ENCODE data around the gene RPEL1.
"Not testable (repeated sequence)": the region's sequence is repeated elsewhere in the genome, so short reads cannot be mapped to it uniquely, and the experiment has no call there.

RPEL1 gene

DNA sequence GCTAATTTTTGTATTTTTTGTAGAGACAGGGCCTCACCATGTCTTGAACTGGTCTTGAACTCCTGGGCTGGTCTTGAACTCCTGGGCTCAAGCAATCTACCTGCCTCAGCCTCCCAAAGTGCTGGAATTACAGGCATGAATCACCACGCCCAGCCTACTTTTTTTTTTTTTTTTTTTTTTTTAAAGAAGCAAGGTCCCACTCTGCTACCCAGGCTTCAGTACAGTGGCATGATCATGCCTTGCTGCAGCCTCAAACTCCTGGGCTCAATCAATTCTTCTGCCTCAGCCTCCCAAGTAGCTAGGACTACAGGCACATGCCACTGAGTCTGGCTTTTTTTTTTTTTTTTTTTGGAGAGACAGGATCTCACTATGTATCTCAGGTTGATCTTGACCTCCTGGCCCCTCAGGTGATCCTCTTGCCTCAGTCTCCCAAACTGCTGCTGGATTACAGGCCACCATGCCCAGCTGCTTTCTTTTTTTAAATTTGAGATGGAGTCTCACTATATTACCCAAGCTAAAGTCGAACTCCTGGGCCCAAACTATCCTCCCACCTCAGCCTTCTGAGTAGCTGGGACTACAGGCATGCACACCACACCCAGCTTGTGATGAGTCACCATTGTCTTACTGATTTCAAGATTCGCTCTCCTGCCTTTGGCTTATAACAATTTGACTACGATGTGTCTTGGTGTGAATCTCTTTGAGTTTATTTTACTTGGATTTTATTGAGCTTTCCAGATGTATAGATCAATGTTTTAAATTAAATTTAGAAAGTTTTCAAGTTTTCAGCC is 9.0 kb downstream of the RPEL1 start:
- in situ Hi-C loops (cut with MboI; ENCODE audit: low sequenced_read_pairs, unreplicated experiment) = no loop called here
- DNase-seq (ENCODE audit: low spot score) = no peak
- TF ChIP-seq, protein P1, sequence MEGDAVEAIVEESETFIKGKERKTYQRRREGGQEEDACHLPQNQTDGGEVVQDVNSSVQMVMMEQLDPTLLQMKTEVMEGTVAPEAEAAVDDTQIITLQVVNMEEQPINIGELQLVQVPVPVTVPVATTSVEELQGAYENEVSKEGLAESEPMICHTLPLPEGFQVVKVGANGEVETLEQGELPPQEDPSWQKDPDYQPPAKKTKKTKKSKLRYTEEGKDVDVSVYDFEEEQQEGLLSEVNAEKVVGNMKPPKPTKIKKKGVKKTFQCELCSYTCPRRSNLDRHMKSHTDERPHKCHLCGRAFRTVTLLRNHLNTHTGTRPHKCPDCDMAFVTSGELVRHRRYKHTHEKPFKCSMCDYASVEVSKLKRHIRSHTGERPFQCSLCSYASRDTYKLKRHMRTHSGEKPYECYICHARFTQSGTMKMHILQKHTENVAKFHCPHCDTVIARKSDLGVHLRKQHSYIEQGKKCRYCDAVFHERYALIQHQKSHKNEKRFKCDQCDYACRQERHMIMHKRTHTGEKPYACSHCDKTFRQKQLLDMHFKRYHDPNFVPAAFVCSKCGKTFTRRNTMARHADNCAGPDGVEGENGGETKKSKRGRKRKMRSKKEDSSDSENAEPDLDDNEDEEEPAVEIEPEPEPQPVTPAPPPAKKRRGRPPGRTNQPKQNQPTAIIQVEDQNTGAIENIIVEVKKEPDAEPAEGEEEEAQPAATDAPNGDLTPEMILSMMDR (IDR thresholded peaks at IDR 0.05; ENCODE audit: borderline replicate concordance, control extremely low read depth, extremely low read depth, insufficient read depth, missing control alignments) = no peak

- no peak for DNase-seq (ENCODE audit: low spot score)
- in situ Hi-C loops (cut with MboI; ENCODE audit: low sequenced_read_pairs, unreplicated experiment) = no loop called here
- TF ChIP-seq, protein P1 (IDR thresholded peaks at IDR 0.05; ENCODE audit: borderline replicate concordance, control extremely low read depth, extremely low read depth, insufficient read depth, missing control alignments) = no peak
Observed at GRCh38 chr10:103256613-103257012, 10.9 kb downstream of the RPEL1 start.

DNA sequence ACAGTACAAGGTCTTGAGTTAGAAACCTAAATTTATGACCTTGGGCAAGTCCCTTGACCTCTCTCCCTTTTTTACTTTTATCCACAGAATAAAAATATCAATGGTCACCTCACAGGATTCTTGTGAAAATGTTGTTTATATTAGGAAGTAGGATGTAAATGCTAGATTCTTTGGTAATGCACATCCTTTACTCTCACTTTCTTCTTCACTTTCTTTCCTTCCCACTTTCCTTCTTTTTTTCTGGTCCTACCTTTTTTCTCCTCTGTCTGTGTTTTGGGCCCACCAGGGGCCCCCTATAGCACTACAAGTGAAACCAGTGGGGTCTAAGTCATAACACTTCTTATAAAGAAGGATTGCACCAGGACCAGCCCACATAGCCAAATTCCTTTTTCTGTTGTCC is 12.1 kb downstream of the RPEL1 start:
- in situ Hi-C loops (cut with MboI; ENCODE audit: low sequenced_read_pairs, unreplicated experiment) = no loop called here
- no peak for DNase-seq (ENCODE audit: low spot score)
- TF ChIP-seq, protein P1 (IDR thresholded peaks at IDR 0.05; ENCODE audit: borderline replicate concordance, control extremely low read depth, extremely low read depth, insufficient read depth, missing control alignments) = no peak

DNA sequence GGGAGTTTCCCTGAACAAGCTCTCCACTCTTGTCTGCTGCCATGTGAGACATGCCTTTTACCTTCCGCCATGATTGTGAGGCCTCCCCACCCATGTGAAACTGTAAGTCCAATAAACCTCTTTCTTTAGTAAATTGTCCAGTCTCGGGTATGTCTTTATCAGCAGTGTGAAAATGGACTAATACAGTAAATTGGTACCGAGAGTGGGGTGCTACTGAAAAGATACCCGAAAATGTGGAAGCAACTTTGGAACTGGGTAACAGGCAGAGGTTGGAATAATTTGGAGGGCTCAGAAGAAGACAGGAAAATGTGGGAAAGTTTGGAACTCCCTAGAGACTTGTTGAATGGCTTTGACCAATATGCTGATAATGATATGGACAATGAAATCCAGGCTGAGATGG is 13.2 kb downstream of the RPEL1 start:
- in situ Hi-C loops (cut with MboI; ENCODE audit: low sequenced_read_pairs, unreplicated experiment); DNase-seq (ENCODE audit: low spot score): not testable (repeated sequence)

DNA sequence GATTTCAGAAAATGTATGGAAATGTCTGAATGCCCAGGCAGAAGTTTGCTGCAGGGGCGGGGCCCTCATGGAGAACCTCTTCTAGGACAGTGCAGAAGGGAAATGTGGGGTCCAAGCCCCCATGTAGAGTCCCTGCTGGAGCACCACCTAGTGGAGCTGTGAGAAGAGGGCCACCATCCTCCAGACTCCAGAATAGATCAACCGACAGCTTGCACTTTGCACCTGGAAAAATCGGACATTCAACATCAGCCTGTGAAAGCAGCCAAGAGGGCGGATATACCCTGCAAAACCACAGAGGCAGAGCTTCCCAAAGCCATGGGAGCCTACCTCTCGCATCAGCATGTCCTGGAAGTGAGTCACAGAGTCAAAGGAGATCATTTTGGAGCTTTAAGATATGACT is 14.3 kb downstream of the RPEL1 start:
- in situ Hi-C loops (cut with MboI; ENCODE audit: low sequenced_read_pairs, unreplicated experiment) = no loop called here
- no peak for DNase-seq (ENCODE audit: low spot score)
- TF ChIP-seq, protein P1 (IDR thresholded peaks at IDR 0.05; ENCODE audit: borderline replicate concordance, control extremely low read depth, extremely low read depth, insufficient read depth, missing control alignments) = no peak

DNA sequence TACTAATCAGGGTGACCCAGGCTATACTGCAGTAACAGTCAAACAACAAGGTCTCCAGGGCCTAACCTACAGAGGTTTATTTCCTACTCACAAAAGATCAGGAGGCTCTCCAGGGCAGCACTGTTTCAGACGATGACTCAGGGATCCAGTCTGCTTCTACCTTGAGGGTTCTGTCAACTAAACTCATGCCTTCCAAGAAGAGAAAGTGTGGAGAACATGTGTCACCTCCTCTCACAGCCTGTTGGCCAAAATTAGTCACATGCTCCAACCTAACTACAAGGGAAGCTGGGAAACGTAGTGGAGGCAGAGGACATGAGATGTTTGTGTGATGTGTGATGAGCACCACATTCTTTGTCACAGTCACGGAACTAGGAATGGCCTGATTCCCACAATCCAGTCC is 16.5 kb downstream of the RPEL1 start:
- TF ChIP-seq, protein P1 (IDR thresholded peaks at IDR 0.05; ENCODE audit: borderline replicate concordance, control extremely low read depth, extremely low read depth, insufficient read depth, missing control alignments) = no peak
- in situ Hi-C loops (cut with MboI; ENCODE audit: low sequenced_read_pairs, unreplicated experiment) = no loop called here
- DNase-seq (ENCODE audit: low spot score) = no peak

DNA sequence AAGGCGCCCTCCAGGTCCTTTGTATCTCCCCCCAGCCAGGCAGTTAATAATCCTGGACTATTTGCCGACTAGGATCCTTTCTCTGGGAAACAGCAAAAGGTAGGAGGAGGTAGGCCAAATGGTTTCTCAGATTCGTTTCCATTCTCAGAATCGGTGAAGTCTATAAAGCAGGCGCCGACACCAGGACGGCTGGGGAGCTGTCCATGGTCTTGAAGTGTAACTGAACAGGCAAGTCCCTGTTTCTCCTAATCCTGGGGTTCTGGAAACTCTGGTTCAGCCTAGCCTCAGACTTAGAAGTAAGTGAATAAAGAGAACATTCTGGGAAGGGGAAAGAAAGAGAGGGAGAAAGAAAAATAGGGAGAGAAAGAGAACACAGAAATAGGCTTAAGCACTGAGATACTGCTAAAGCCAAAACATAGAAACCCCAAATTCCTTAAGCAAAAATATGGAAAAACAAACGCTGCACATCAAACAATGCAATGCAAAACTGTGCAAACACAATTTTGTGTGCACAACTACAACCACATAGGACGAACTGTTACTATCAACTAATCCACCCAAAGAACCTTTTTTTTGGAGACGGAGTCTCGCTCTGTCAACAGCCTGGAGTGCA is 20.1 kb downstream of the RPEL1 start:
- TF ChIP-seq, protein P1 (IDR thresholded peaks at IDR 0.05; ENCODE audit: borderline replicate concordance, control extremely low read depth, extremely low read depth, insufficient read depth, missing control alignments) = no peak
- in situ Hi-C loops (cut with MboI; ENCODE audit: low sequenced_read_pairs, unreplicated experiment) = no loop called here
- peak; percentile 52 for DNase-seq (ENCODE audit: low spot score)
